ENCODE measurements around the gene WNT9B.
"Not testable (repeated sequence)": the region's sequence is repeated elsewhere in the genome, so short reads cannot be mapped to it uniquely, and the experiment has no call there.

WNT9B gene

DNA sequence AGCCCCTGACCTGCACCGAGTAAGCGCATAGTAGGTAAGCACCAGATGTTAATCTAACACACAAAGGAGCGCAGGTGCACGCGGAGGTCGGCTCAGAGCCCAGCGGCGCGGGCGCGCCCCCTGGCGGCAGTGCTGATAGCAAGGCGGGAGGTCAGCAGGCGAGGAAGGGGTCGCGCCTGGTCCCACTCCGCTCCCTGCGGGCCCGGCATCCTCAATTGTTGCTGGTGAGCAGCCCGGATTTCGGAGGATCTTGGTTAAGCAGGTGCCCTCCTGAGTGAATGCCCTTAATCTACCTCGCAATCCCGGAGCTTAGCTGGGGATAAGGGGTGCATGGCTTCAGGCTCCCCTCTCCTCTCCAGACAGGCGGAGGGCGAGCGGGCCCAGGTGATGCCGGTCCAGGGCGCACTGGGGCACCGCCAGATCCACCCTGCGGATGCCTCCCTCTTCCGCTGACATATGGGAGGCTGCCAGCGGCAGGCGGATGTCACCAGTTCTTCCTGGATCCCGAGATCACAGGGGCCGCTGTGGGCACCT is 28.9 kb upstream of the WNT9B start:
- no peak for DNase-seq (ENCODE audit: low spot score)

DNA sequence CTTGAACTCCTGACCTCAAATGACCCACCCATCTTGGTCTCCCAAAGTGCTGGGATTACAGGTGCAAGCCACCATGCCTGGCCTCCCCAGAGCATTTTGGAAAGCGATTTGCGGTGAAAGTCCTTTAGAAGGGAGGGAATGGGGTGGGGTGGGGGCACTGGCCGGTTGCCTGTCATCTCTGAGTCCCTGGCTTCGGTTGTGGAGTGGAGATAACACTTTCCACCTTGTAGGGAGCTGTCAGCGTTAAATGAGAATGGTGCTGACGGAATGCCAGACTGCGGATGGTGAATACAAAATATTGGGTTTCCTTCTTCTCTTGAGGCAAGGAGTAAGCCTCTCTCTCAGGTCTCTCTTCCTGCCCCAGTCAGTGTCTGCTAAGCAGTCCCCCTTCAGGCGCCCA is 27.7 kb upstream of the WNT9B start:
- DNase-seq (ENCODE audit: low spot score), result no peak

DNA sequence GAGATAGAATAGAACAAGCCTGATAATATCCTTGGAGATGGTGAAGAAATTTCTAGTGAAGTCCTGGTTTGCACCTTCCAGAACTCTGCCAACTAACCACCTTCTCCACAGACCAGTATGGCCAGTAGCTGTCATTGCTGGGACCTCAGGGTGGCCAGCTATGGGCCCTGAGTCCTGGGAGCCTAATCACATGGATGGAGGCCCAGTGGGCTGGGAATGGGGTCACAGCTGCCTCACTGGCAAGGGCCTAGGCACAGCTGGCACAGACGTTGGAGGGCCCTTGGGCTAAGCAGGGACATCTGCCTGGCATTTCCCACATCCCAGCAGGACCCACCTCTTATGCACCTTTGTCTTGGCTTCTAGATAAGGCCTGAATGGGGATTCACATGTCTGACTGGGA is 25.3 kb upstream of the WNT9B start:
- DNase-seq (ENCODE audit: low spot score), result no peak

DNA sequence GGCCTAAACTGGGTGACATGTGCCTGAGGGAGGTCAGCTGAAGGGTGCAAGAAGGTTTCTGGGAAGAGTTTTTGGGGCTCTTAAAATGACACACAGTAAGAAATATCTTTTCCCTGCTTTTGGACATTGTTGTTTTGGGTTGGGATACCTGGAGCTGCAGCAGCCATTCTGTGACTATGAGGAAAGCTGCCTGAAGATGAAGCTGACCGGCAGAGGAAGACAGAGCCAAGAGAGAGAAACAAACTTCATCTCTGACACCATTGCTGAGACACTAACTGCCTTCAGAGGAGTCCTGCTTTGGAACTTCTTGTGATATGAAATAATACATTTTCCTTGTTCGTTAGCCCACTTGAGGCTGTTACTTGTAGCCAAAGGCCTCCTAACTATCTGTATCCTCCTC is 24.1 kb upstream of the WNT9B start:
- DNase-seq (ENCODE audit: low spot score), result no peak

GRCh38 chr17:46831573-46832330 is 19.6 kb upstream of the WNT9B start:
- DNase-seq (ENCODE audit: low spot score), result no peak

GRCh38 chr17:46832331-46832821 is 19.0 kb upstream of the WNT9B start:
- no peak for DNase-seq (ENCODE audit: low spot score)

GRCh38 chr17:46832945-46833839 is 18.2 kb upstream of the WNT9B start:
- DNase-seq (ENCODE audit: low spot score), result no peak

- DNase-seq (ENCODE audit: low spot score), result no peak
These were observed 17.6 kb upstream of the WNT9B start for GRCh38 chr17:46833840-46834208.

DNA sequence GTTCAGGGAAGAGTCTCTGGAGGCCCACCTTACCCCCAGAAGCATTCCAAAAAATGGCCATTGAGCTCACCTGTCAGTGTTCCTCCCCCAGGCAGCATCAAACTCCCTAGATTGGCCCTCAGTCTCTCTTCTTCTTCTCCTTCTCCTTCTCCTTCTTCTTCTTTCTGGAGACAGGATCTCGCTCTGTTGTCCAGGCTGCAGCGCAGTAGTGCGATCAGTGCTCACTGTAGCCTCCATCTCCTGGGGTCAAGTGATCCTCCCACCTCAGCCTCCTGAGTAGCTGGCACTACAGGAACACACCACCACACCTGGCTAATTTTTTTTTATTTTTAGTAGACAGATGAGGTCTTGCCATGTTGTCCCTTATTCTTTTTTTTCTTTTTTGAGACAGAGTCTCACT is 16.5 kb upstream of the WNT9B start:
- DNase-seq (ENCODE audit: low spot score), result no peak

DNA sequence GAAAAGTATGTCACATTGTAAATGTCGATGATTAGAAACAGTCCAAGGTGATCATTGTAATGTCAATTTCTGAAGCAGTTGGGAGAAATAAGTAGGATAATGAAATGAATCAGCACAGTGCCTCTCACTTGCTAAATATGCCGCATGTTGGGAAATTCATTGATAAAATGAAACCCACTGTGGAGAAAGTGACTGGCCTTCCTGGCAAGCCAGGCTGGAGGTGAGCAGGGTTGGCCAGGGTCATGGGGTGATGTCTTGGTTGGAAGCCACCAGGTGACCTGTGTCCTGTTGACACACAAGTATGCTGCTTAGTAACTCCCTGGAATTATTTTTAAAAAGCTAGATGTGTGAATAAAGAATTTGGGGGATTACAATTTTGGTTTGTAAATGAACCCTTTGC is 14.9 kb upstream of the WNT9B start:
- no peak for DNase-seq (ENCODE audit: low spot score)

DNA sequence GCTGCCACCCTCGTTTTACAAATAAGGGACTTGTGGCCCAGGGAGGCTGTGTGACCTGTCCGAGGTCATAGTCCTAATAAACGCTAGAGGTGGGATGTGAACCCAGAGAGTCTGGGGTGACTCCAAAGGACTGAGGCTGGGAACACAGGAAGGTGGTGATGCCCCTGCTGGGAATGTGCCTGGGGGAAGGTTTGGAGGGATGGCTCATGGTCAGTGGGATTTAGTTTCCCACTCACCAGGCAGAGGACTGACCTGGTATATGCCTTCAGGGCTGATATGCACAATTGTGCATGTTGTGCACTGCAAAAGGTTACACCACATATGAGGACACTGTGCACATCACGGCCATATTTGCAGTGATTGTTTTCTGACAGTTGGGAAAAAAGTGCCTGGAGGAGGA is 13.9 kb upstream of the WNT9B start:
- DNase-seq (ENCODE audit: low spot score), result no peak

GRCh38 chr17:46839211-46839610 is 12.2 kb upstream of the WNT9B start:
- DNase-seq (ENCODE audit: low spot score), result no peak

- not testable (repeated sequence) for DNase-seq (ENCODE audit: low spot score)
These were observed 10.8 kb upstream of the WNT9B start for GRCh38 chr17:46840596-46840995.

GRCh38 chr17:46841561-46842379 is 9.6 kb upstream of the WNT9B start:
- DNase-seq (ENCODE audit: low spot score), result no peak

GRCh38 chr17:46842835-46843234 is 8.5 kb upstream of the WNT9B start:
- no peak for DNase-seq (ENCODE audit: low spot score)

DNA sequence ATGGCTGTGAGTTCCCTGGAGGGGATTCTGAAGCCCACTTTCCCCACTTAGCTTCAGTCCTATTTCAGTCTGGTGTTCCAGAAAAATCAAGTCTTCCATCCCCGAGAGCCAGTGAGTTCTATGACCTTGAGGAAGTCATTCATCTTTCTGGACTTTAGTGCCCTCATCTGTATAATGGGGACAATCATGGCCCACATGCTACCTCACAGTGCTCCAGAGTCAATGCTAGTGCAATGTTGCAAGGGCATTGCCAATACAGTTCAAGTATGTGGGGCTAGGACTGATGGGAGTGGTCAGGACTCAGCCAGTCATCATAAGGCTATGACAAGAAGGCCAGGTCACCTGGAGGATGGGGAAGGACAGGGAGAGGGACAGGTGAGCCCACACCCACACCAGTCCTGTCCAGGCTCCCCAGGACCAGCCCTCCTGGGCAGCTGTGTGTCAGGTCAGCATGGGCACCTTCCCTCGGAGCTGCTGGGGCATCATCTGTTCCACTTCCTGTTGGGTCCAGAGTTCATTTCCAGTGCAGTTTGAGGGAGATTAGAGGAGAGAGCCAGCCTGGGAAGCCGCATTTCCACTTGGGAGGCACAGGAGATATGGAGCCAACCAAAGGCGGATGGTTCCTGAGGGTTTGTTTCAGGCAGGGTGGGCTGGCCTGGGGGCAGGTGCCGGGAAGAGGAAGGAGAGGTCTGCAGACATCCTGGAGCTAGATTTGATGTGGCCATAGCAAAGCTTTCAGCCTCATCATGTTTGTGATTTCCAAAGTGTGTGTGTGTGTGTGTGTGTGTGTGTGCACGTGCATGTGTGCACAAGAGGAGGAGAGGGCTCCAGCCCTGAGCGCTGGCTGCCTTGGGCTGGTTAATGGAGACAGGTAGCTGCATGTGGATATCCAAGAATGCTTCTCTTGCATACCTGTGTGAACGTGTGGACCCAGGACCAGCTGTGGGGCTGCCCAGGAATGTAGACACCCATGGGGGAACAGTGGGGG is 3.9 kb upstream of the WNT9B start:
- DNase-seq (ENCODE audit: low spot score), result no peak

GRCh38 chr17:46848534-46848933 is 2.8 kb upstream of the WNT9B start:
- no peak for DNase-seq (ENCODE audit: low spot score)

GRCh38 chr17:46850688-46851028 is 725 bp upstream of the WNT9B start:
- no peak for DNase-seq (ENCODE audit: low spot score)

DNA sequence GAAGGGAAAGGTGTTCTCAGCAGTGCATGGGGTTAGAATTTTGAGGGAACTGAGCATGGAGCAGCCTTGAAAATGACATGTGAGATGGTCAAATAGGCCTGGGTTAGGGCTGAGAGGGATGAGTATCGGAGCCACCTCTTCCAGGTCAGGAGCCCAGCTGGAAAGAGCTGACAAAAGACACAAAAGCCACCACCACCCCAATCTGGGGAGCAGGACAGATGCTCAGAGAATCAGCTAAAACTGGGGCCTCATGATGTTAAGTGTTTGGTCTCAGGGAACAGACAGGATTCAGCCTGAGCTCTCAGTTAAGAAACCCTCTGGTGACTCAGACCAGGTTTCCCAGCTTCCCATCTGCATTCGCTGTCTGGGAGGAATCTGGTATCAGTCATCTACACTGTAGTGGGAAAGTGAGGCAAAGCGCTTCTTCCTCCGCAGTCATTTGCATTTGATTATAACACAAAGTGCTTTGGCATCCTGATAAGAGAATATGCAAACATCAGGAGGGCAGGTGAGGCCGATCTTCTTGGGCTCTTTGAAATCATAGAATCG is 2.6 kb downstream of the WNT9B start:
- DNase-seq (ENCODE audit: low spot score), result no peak

- DNase-seq (ENCODE audit: low spot score), result no peak
These were observed 3.1 kb downstream of the WNT9B start for GRCh38 chr17:46854515-46854914.

GRCh38 chr17:46854948-46855347 is 3.6 kb downstream of the WNT9B start:
- DNase-seq (ENCODE audit: low spot score), result no peak
